Right cardiac atrium (tissue), 5 donors: Measurements from ENCODE around the gene ZBTB44. TPM values are rescaled to one million over a fixed set of nuclear protein-coding genes. Genes with fewer than 3 reads are reported as not detected.
"Not testable (repeated sequence)": the region's sequence is repeated elsewhere in the genome, so short reads cannot be mapped to it uniquely, and the experiment has no call there.

ENCODE experiments used
- ATAC-seq, 2 donors: fragments of 200-7000 bp; cut with Tn5 transposase; one replicate each; pipeline versions ENCODE4 v1.8.0 to v1.9.1; 2020; ENCODE audit warnings: moderate library complexity in 2 of 2, mild to moderate bottlenecking in 1 of 2
- DNase-seq, 3 donors: peaks; one replicate each; pipeline ENCODE4 v3.0.0-alpha.2; 2020
- H3K27ac ChIP-seq: one replicate; pipeline ENCODE4 v1.5.1; 2013; ENCODE audit warnings: mild to moderate bottlenecking, low read length, control low read depth, moderate library complexity
- H3K27me3 ChIP-seq: one replicate; pipeline ENCODE4 v1.6.1; 2013; ENCODE audit not compliant: control insufficient read depth, insufficient read depth
- H3K4me1 ChIP-seq: one replicate; pipeline ENCODE4 v1.6.1; 2013; ENCODE audit warnings: low read length; ENCODE audit not compliant: control insufficient read depth, insufficient read depth
- H3K4me3 ChIP-seq: one replicate; pipeline ENCODE4 v1.5.1; 2013; ENCODE audit warnings: low read length, control low read depth
- H3K9me3 ChIP-seq: one replicate; pipeline ENCODE4 v1.6.1; 2013; ENCODE audit warnings: low read length; ENCODE audit not compliant: control insufficient read depth
- WGBS: extraction: QIAGEN DNeasy Blood & Tissue Kit; methylation state at CpG from one replicate; pipeline ENCODE4 v1.1.7; 2013; 5-methylcytosine and 5-hydroxymethylcytosine counted together
- intact Hi-C, 4 donors: fragments of 100-400 bp; cut with DNase I; formaldehyde crosslinking; loops; one replicate each; pipeline versions ENCODE4 v1.11.0 to v1.14.0; 2022 to 2023
- polyA plus RNA-seq: library from polyadenylated mRNA; stranded (reverse); fragments of 200-250 nt; gene quantifications from one replicate; pipeline ENCODE4 v1.2.3, GENCODE V29; 2013
- total RNA-seq, 4 donors: library from RNA; stranded (reverse); fragmentation: NEBNext Ultra II Directional; extraction: Animal tissue kit (Norgen Biotek cat#: 25700); gene quantifications; one replicate each; pipeline ENCODE4 v1.2.1, GENCODE V29; 2021
- donor health status: healthy with polysubstance abuse.
- donor health status: DM: no; HTN: yes; CAD: no.
- donor health status: DM: no; HTN: no; CAD: no.
- donor health status: DM: no; HTN: yes; CAD: no; lungs with severe emphysema.
- donor health status: DM: yes; HTN: yes; CAD: no.

The ZBTB44 gene
- total and polyA plus RNA-seq, 5 donors: 16.2 to 47.0 (median 45.6) TPM

DNA sequence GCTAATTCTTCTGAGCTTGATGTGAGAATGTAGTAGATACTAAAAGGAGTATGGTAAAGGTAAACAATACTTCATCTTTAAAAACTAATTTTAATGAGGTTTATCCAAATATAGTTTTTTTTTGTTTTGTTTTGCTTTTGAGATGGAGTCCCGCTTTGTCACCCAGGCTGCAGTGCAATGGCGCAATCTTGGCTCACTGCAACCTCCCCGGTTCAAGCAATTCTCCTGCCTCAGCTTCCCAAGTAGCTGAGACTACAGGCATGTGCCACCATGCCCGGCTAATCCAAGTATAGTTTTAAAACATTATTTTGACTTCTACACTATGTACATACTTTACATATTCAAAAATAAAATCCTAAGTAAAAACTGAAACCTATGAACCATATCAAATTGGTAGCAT, 4.1 kb downstream of the ZBTB44 start:
- ATAC-seq: no peak
- WGBS: 83% methylated on average over 4 of the region's 4 CpGs
- Histone ChIP-seq H3K27ac (no peak overlapping the region), H3K4me3 (no peak overlapping the region), H3K27me3 (no peaks in the 10 kb centered on the region), H3K4me1 (peaks cover 6% of the 10 kb centered on the region), H3K9me3 (no peaks in the 10 kb centered on the region)
- intact Hi-C loops: loop anchor here in 2 of 4 donors (10.0 kb wide), 2 partner anchors 94 to 306 kb away; partner anchors contain the start of gene PRDM10 (in 1 of the 2)
- DNase-seq: no peak

DNA sequence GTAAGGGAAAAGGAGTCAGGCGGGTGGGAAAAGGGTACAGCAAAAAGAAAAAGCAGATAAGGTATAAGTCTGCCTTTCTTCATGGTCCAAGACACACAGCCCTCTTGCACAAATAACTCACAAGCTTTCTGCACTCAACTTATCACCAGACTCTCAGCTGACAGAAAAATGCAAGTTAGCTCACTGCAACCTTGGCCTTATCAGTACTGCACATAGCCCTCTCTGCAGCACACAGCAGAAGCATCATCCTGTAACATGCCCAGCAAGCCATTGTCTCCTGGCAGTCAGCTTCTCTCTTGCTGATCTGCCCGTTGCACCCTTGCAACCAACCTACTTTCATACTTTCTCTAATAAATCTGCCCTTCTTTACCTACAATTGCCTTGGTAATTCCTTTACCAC, 5.8 kb downstream of the ZBTB44 start:
- H3K4me1 ChIP-seq: peaks cover 4% of the 10 kb centered on the region
- H3K4me3 ChIP-seq: no peak overlapping the region
- no peaks in the 10 kb centered on the region for H3K27me3 ChIP-seq
- no peaks in the 10 kb centered on the region for H3K9me3 ChIP-seq
- ATAC-seq (peak in 1 of 2 donors; percentile 67), DNase-seq (no peak)
- H3K27ac ChIP-seq: no peak overlapping the region
- intact Hi-C loops: loop anchor here in 1 of 4 donors (10.0 kb wide), 1 partner anchor 74 kb away; no protein-coding TSS in a partner anchor
- 48% methylated on average over 2 of the region's 2 CpGs for WGBS

GRCh38 chr11:130308059-130308458, 6.7 kb downstream of the ZBTB44 start:
- Histone ChIP-seq H3K27ac (no peak overlapping the region), H3K4me1 (peaks cover 4% of the 10 kb centered on the region), H3K4me3 (no peak overlapping the region), H3K9me3 (no peaks in the 10 kb centered on the region), H3K27me3 (no peaks in the 10 kb centered on the region)
- ATAC-seq: no peak
- no peak for DNase-seq
- 90% methylated on average over 7 of the region's 7 CpGs for WGBS
- intact Hi-C loops: loop anchor here in 1 of 4 donors (10.0 kb wide), 1 partner anchor 73 kb away; no protein-coding TSS in a partner anchor

GRCh38 chr11:130304651-130305050, 10.1 kb downstream of the ZBTB44 start:
- no peak overlapping the region for H3K27ac ChIP-seq
- H3K9me3 ChIP-seq: no peaks in the 10 kb centered on the region
- H3K4me1 ChIP-seq: peaks cover 9% of the 10 kb centered on the region
- DNase-seq: no peak
- no peak for ATAC-seq
- 94% methylated on average over 2 of the region's 2 CpGs for WGBS
- intact Hi-C loops: loop anchor here in 1 of 4 donors (10.0 kb wide), 1 partner anchor 70 kb away; no protein-coding TSS in a partner anchor
- H3K27me3 ChIP-seq: no peaks in the 10 kb centered on the region
- H3K4me3 ChIP-seq: no peak overlapping the region

GRCh38 chr11:130301002-130301401, 13.7 kb downstream of the ZBTB44 start:
- intact Hi-C loops: loop anchor here in 1 of 4 donors (10.0 kb wide), 1 partner anchor 66 kb away; no protein-coding TSS in a partner anchor
- WGBS: 66% methylated on average over 5 of the region's 5 CpGs
- ATAC-seq (no peak), DNase-seq (no peak)
- H3K27me3 ChIP-seq: no peaks in the 10 kb centered on the region
- no peak overlapping the region for H3K27ac ChIP-seq
- no peaks in the 10 kb centered on the region for H3K9me3 ChIP-seq
- no peak overlapping the region for H3K4me3 ChIP-seq
- peaks cover 5% of the 10 kb centered on the region for H3K4me1 ChIP-seq

DNA sequence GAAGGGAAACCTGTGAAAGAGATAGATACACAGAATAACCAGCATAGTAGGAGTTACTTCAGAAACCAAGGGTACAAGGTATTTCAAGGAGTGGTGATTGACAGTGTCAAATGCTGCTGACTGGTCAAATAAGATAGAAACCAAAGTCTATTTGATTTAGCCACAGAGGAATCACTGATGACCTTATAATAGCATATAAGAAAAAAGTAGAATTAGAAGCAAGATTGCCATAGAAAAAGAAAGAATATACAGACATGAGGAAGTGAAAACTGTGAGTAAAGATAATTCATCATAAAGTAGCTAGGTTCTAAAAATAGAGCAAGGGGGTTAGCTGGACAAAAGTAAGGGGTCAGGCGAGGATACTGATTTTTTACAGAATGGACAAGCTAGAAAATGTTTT, 14.2 kb downstream of the ZBTB44 start:
- Histone ChIP-seq H3K27ac (no peak overlapping the region), H3K4me3 (no peak overlapping the region), H3K27me3 (no peaks in the 10 kb centered on the region), H3K4me1 (peaks cover 5% of the 10 kb centered on the region), H3K9me3 (no peaks in the 10 kb centered on the region)
- no peak for ATAC-seq
- intact Hi-C loops: loop anchor here in 1 of 4 donors (10.0 kb wide), 1 partner anchor 66 kb away; no protein-coding TSS in a partner anchor
- no peak for DNase-seq
- 50% methylated on average over 1 of the region's 1 CpG for WGBS

GRCh38 chr11:130299978-130300377, 14.7 kb downstream of the ZBTB44 start:
- ATAC-seq: no peak
- peaks cover 5% of the 10 kb centered on the region for H3K4me1 ChIP-seq

DNA sequence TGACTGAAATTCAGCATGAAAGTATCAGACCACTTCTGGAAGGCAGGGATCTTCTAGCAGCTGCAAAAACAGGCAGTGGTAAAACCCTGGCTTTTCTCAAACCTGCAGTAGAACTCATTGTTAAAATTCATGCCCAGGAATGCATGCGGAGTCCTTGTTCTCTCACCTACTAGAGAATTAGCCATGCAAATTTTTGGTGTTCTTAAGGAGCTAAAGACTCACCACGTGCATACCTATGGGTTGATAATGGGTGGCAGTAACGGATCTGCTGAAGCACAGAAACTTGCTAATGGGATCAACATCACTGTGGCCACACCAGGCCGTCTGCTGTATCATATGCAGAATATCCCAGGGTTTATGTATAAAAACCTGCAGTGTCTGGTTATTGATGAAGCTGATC, 19.1 kb downstream of the ZBTB44 start:
- Histone ChIP-seq H3K9me3 (no peaks in the 10 kb centered on the region), H3K4me1 (no peaks in the 10 kb centered on the region), H3K4me3 (no peak overlapping the region), H3K27me3 (no peaks in the 10 kb centered on the region), H3K27ac (no peak overlapping the region)
- ATAC-seq (no peak), DNase-seq (no peak)
- WGBS: 69% methylated on average over 4 of the region's 4 CpGs
- intact Hi-C loops: no loop called here

More at GRCh38 chr11:130299978-130300377, 14.7 kb downstream of the ZBTB44 start:
- H3K9me3 ChIP-seq: no peaks in the 10 kb centered on the region
- DNase-seq: no peak
- no peak overlapping the region for H3K27ac ChIP-seq
- no peaks in the 10 kb centered on the region for H3K27me3 ChIP-seq
- H3K4me3 ChIP-seq: no peak overlapping the region
- intact Hi-C loops: loop anchor here in 1 of 4 donors (10.0 kb wide), 1 partner anchor 65 kb away; no protein-coding TSS in a partner anchor
- WGBS: 96% methylated on average over 5 of the region's 5 CpGs

DNA sequence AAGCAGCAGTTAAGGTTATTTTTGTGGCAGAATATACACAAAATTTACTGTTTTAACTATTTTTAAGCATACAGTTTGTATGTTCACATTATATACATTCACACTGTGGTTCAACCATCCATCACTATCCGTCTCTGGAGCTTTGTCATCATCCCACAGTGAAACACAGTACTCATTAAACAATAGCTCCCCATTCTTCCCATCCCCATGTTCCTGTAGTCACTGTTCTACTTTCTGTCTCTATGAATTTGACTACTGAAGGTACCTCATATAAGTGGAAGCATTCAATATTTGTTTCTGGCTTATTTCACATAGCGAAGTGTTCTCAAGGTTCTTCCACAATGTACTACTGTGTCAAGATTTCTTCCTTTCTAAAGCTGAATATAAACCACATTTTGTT, 32.6 kb downstream of the ZBTB44 start:
- intact Hi-C loops: no loop called here
- ATAC-seq: no peak
- Histone ChIP-seq H3K27me3 (no peaks in the 10 kb centered on the region), H3K9me3 (no peaks in the 10 kb centered on the region), H3K27ac (no peak overlapping the region), H3K4me1 (no peaks in the 10 kb centered on the region), H3K4me3 (no peak overlapping the region)
- WGBS: 95% methylated on average over 2 of the region's 2 CpGs
- DNase-seq: no peak

- intact Hi-C loops: not testable (repeated sequence)
These were observed 33.4 kb downstream of the ZBTB44 start for GRCh38 chr11:130281341-130281740.

DNA sequence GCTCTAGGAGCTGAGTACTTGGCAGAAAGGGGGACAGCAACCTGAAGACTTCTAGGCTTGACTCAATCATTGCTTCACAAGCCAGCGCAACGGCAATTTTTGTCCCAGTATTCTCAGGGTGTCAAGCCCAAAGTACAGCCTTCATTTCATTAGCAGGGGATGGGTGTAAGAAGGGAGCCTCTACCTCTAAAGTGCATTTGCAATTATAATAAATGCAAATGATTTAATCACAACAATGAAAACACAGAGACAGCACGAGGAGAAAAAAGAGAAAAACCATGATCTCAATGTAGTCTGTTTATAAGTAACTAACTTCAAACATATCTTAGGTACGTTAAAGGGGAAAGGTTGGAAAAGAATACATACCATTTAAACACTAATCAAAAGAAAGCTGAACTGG, 34.7 kb downstream of the ZBTB44 start:
- DNase-seq (no peak), ATAC-seq (no peak)
- H3K9me3 ChIP-seq: no peaks in the 10 kb centered on the region
- WGBS: 97% methylated on average over 4 of the region's 4 CpGs
- H3K4me1 ChIP-seq: no peaks in the 10 kb centered on the region
- H3K27me3 ChIP-seq: no peaks in the 10 kb centered on the region
- no peak overlapping the region for H3K27ac ChIP-seq
- H3K4me3 ChIP-seq: no peak overlapping the region
- intact Hi-C loops: no loop called here

More at GRCh38 chr11:130281341-130281740, 33.4 kb downstream of the ZBTB44 start:
- not testable (repeated sequence) for DNase-seq, H3K4me3 ChIP-seq, ATAC-seq, H3K9me3 ChIP-seq, H3K27me3 ChIP-seq, H3K4me1 ChIP-seq, H3K27ac ChIP-seq
- WGBS: 99% methylated on average over 6 of the region's 6 CpGs

- 94% methylated on average over 1 of the region's 1 CpG for WGBS
- intact Hi-C loops: no loop called here
- no peaks in the 10 kb centered on the region for H3K9me3 ChIP-seq
These were observed 36.0 kb downstream of the ZBTB44 start for GRCh38 chr11:130278745-130279144.

More at GRCh38 chr11:130278745-130279144, 36.0 kb downstream of the ZBTB44 start:
- no peaks in the 10 kb centered on the region for H3K27me3 ChIP-seq
- H3K4me1 ChIP-seq: no peaks in the 10 kb centered on the region
- no peak overlapping the region for H3K4me3 ChIP-seq
- no peak for ATAC-seq
- no peak for DNase-seq
- no peak overlapping the region for H3K27ac ChIP-seq
